Activated CD8-positive, alpha-beta memory T cell treated with anti-CD3 and anti-CD28 coated beads for 36 hours (primary cell): Measurements from ENCODE around the gene ZNF888. TPM values are rescaled to one million over a fixed set of nuclear protein-coding genes. Genes with fewer than 3 reads are reported as not detected.
"Not testable (repeated sequence)": the region's sequence is repeated elsewhere in the genome, so short reads cannot be mapped to it uniquely, and the experiment has no call there.

Experiments used
- CTCF ChIA-PET: fragments of 350-600 bp; sonication (Branson Sonifier 250); formaldehyde crosslinking; loops from one replicate; lab custom pipeline; 2021; ENCODE audit warnings: antibody characterized with exemption; lab: Charles Lee
- POLR2A ChIA-PET: fragments of 350-600 bp; sonication (Branson Sonifier 250); formaldehyde crosslinking; loops from one replicate; lab custom pipeline; 2021; ENCODE audit warnings: antibody characterized with exemption; lab: Charles Lee
- total RNA-seq, 2 experiments: library from RNA; stranded (reverse); gene quantifications; one replicate each; pipeline ENCODE4 v1.2.3, GENCODE V29; 2021

ZNF888 gene
- total RNA-seq, 2 experiments from 2014 or later, result 3.6 to 4.4 TPM

DNA sequence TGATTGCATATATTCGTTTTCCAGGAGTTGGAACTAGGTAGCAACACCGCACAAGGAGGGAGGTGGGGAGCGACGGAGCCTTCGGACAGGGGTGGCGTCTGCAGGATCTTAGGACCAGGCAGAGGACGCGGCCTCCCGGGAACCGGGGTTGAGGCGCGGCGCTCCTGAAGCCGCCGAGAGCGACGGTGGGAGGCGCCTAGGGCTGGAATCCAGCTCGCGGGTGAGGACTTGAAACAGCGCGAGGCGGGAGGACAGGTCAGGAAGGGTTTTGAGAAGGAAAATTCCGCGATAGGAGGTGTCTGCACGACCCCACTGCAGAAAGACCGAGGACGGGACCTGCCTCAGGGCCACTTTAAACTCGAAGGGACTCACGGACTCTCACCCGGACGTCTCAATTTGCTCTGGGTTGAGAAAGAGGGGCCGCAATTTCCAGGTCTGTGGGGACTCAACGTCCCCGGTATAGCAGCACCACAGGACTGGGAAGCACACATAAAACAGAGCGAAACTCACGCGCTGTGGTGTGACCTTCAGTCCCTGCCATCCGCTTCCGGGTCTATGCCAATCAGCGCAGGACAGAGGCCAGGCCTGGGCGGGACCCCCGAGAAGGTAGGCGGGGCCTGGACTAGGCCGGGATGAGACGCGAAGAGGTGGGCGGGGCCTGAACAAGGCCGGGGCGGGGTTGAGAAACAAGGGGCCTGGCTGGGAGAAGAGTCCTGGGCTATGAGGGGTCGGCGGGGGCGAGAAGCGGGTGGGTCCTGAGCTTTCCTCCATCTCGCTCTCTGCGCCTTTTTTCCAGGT is 25.9 kb downstream of the ZNF888 start, which contains the start of gene ZNF320:
TSS of gene ZNF320 (minus strand) at position 498 of the 798 bp plus-strand sequence. CDS start 7,380 bp downstream, outside the sequence.
- ChIA-PET CTCF (interaction anchor here (0.9 kb wide), 1 partner anchor 66 kb away, joined by 3 read pairs; no protein-coding TSS in a partner anchor), POLR2A (interaction anchor here (0.6 kb wide), 1 partner anchor 37 kb away, joined by 4 read pairs; no protein-coding TSS in a partner anchor)

DNA sequence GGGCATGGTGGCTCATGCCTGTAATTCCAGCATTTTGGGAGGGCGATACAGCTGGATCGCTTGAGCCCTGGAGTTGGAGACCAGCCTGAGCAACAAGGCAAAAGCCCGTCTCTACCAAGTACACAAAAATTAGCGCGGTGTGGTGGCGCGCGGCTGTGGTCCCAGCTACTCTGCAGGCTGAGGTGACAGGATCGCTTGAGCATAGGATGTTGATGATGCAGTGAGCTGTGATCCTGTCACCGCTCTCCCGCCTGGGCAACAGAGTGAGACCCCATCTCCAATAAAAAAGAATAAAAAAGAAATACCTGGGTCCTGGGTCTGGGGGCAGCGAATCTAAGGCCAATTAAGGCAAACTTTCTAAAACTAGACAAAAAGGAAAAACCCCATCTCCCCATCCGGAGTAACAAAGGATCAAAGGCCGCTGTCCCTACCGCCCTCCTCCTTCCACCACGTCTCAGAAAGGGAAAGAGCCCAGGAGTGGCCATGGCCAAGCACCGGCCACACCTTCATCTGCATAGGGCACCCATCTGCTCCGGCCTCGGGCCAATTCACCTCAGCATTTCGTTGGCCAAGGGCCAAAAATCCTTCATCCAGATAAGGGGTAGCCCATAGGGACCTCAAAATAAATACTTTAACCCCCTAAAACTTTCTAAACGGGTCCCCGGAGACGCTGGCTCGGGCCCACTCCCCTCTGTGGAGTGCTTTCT is 26.6 kb downstream of the ZNF888 start:
- ChIA-PET CTCF (no interaction called here), POLR2A (no interaction called here)

DNA sequence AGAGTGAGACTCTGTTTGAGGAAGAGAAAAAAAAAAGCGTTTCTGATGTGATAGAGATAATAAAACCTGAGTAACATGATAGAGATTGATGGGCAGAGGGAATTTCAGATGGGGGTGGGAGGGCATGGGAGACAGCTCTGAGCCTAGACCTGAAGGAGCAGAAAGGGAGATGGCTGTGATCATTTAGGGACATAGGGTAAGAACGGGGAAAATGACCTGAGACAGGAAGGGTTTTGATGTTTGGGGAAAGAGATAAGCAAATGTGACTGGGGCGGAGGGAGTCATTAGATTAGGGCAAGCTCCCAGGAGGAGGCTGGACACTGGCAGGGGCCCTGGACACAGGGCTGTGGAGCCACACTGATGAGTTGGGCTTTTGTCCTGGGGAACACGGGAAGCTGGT is 31.9 kb downstream of the ZNF888 start:
- ChIA-PET CTCF (no interaction called here), POLR2A (no interaction called here)

DNA sequence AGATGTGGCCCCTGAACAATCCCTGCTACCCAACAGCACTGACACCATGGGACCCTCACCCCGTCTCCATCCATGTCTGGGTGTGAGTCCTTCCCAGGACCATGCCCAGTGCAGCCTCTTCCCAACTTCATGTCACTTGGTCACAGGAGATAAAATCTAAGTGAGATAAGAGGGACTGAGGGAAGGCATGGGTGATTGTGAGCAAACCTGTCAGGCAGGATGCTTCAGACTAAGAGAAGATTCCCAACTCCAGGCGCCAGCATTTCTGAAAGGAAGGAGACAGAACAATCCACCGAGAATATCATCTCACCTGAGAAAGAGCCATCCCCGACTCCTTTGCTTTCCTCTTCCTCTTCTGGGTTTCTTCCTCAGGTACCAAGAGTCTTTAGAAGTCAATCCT is 33.3 kb downstream of the ZNF888 start:
- CTCF ChIA-PET, result no interaction called here
- POLR2A ChIA-PET, result no interaction called here

DNA sequence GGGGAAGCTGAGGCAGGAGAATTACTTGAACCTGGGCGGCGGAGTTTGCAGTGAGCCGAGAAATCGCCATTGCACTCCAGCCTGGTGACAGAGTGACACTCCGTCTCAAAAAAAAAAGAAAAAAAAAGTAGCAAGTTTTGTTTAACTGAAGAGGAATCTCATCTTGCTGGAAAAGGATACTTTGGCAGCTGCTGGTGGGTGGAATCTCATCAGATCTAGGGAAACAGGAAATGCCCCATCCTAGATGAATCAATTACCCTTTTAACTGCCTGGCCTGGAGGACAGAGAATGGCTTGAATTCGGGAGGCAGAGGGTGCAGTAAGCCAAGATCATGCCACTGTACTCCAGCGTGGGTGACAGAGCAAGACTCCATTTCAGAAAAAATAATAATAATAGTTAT is 34.2 kb downstream of the ZNF888 start:
- CTCF ChIA-PET, result no interaction called here

DNA sequence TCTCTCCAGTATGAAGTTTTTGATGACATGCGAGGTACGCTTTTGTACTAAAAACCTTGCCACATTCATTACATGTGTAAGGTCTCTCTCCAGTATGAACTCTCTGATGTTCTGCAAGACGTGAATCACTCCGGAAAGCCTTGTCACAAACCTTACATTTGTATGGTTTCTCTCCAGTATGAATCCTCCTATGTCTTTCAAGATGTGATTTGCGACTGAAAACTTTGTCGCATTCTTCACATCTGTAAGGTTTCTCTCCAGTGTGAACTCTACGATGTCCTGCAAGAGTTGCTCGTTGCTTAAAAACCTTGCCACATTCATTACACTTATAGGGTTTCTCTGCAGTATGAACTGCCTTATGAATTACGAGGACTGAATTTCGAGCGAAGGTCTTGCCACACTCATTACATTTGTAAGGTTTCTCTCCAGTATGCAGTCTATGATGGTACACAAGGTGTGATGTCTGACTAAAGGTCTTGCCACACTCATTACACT is 42.3 kb downstream of the ZNF888 start:
- CTCF ChIA-PET, result no interaction called here
- POLR2A ChIA-PET, result no interaction called here

More for the DNA sequence above, 34.2 kb downstream of the ZNF888 start:
- POLR2A ChIA-PET, result no interaction called here

DNA sequence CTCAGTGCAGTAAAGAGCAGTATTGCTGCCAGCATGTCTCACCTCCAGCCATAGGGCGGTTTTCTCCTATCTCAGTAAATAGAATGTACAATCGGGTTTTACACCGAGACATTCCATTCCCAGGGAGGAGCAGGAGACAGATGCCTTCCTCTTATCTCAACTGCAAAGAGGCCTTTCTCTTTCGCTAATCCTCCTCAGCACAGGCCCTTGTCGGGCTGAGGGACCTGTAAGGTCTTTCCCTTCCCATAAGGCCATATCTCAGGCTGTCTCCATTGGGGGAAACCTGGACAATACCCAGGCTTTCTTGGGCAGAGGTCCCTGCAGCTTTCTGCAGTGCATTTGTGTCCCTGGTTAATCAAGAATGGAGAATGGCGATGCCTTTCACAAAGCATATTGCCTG is 50.2 kb downstream of the ZNF888 start:
- CTCF ChIA-PET, POLR2A ChIA-PET: not testable (repeated sequence)

DNA sequence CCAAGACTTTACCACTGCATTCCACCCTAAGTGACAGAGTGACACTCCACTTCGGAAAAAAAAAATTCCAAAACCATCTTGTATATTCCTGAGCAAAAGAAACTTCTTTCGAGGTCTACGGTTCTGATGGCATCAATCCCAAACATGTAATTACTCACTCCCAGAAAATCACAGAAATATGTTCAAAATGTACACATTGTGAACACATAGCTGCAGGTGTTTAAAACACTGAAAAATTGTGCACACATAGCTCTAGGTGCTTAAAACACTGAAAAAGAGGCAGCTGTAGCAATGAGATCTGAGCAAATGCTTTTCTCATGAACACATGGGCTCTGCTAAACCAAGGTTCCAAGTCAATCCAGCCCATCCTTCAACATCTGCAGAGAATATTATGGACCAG is 51.8 kb downstream of the ZNF888 start:
- POLR2A ChIA-PET, result no interaction called here
- CTCF ChIA-PET, result no interaction called here

DNA sequence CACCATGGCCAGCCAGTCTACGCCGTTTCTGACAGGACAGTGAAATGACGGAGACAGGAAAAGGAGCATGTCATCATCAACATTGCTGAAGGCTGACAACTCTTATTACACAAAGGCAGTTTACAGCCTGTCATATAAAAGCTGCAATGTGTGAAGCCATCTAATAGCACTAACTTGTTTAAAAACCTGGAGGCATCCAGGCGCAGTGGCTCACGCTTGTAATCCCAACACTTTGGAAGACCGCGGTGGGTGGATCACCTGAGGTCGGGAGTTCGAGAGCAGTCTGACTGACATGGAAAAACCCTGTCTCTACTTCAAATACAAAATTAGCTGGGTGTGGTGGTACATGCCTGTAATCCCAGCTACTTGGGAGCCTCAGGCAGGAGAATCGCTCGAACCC is 55.2 kb downstream of the ZNF888 start:
- CTCF ChIA-PET, POLR2A ChIA-PET: not testable (repeated sequence)

DNA sequence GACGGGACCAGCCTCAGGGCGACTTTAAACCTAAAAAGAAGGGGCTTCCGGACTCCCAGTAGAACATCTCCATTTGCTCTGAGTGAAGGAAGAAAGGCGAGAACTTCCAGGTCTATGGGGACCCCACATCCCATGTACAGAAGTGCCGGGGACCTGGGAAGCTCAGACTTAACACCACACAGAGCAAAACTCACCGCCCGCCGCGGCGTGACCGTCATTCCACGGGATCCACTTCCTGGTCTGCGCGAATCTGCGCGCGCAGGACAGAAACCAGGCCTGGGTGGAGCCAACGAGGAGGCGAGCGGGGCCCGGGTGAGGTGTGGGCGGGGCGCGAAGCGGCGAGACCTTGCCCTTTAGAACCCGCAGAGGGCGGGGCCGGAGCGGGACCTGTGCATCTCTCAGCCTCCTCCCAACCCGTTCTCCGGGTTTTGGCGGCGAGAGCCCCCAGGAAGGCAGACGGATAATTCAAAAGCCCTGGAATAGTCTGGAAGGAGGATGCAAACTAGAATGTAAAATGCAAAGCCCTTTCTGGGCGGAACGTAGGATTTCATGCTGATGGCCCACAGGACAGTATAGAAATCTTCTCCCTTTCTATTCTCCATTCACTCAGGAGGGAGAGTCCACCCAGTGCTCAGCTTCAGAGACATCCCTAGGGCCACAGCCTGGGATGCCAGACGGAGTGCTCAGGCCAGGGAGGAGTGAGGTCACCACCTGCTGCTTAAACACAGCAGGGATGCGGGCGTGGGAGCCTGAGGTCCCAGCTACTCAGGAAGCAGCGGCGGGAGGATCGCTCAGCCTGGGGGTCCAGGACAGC is 65.6 kb downstream of the ZNF888 start, which contains the start of gene ZNF468:
TSS of gene ZNF468 (minus strand) at position 242 of the 814 bp plus-strand sequence. CDS start 3,347 bp downstream, outside the sequence.
- CTCF ChIA-PET, POLR2A ChIA-PET: not testable (repeated sequence)

DNA sequence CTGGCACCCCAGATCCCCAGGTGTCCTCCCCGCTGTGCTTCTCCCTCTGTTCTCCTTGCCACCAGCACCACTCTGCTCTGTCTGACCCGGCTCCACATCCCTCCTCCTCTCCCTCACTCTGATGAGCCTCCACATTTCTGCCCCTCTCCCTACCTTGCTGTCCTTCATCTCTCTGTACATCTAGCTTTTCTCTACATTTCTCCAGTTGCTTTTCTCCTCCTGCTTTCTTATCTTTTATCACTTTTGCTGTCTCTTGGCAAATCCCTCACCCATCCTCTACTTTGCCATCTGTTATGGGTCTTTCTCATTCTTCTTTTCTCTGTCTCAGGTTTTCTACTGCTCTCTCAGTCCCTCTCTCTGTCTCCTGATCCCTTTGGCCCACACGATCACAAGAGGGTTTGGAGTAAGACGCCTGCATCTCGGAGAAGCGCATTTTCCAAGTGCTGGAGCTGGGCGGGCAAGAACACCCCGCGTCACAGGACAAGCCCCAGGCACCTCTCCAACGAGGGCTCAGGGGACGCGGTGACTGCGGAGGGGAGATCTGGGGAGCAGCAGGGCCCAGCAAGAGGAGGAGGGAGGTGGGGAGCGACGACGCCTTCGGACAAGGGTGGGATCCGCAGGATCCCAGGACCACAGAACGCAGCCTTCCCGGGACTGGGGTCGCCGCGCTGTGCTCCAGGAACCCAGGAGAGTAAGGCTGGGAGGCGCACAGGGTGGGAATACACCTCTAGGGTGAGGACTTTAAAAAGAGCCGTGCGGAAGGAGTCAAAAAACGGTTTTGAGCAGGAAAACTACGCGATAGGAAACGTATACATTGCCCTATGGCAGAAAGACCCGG is 66.5 kb downstream of the ZNF888 start:
- POLR2A ChIA-PET, CTCF ChIA-PET: not testable (repeated sequence)

Other genes with a start within 250 kb of the ZNF888 start
- gene ZNF611, start 188.4 kb downstream of the ZNF888 start, total RNA-seq, result 10 to 100 TPM; 20.0 to 20.8 TPM
- gene ZNF600, start 136.6 kb downstream of the ZNF888 start, total RNA-seq, result 10 to 100 TPM; 16.1 to 17.8 TPM
- 10 to 100 TPM; 13.9 to 15.4 TPM for gene ZNF28, start 101.8 kb downstream of the ZNF888 start, total RNA-seq
- 1 to 10 TPM; 9.9 to 10.0 TPM for gene ZNF468, start 65.8 kb downstream of the ZNF888 start, total RNA-seq
- 10 to 100 TPM; 11.2 to 13.3 TPM for gene ZNF320, start 25.8 kb downstream of the ZNF888 start, total RNA-seq
- gene ZNF816, start 39.5 kb upstream of the ZNF888 start, total RNA-seq, result 10 to 100 TPM in 1 of 2 experiments, 1 to 10 TPM in 1; 9.0 to 10.0 TPM
- gene ERVV-1, start 90.5 kb upstream of the ZNF888 start, total RNA-seq, result not detected
- gene ERVV-2, start 121.3 kb upstream of the ZNF888 start, total RNA-seq, result not detected
- 10 to 100 TPM; 21.9 to 22.8 TPM for gene ZNF160, start 180.0 kb upstream of the ZNF888 start, total RNA-seq
- under 1 TPM; 0.31 to 0.84 TPM for gene ZNF415, start 209.5 kb upstream of the ZNF888 start, total RNA-seq
- gene ZNF347, start 235.6 kb upstream of the ZNF888 start, total RNA-seq, result 1 to 10 TPM; 6.7 to 7.8 TPM